ENCODE measurements around the gene PRR18.
A peak's percentile ranks its signal among the peaks of the same experiment; 100 is the strongest.
"Not testable (repeated sequence)": the region's sequence is repeated elsewhere in the genome, so short reads cannot be mapped to it uniquely, and the experiment has no call there.

The PRR18 gene, protein sequence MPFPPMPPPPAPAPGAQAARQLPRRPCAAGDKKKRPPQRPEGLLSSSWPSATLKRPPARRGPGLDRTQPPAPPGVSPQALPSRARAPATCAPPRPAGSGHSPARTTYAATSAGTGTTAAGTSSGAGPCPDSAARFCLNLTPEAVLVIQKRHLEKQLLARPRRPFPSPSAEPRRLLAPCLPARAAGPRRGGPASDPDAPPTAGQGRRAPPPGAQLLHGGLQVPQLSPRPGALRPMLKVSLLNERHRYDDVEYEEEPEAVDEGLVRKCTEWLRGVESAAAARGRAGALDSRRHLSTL

DNA sequence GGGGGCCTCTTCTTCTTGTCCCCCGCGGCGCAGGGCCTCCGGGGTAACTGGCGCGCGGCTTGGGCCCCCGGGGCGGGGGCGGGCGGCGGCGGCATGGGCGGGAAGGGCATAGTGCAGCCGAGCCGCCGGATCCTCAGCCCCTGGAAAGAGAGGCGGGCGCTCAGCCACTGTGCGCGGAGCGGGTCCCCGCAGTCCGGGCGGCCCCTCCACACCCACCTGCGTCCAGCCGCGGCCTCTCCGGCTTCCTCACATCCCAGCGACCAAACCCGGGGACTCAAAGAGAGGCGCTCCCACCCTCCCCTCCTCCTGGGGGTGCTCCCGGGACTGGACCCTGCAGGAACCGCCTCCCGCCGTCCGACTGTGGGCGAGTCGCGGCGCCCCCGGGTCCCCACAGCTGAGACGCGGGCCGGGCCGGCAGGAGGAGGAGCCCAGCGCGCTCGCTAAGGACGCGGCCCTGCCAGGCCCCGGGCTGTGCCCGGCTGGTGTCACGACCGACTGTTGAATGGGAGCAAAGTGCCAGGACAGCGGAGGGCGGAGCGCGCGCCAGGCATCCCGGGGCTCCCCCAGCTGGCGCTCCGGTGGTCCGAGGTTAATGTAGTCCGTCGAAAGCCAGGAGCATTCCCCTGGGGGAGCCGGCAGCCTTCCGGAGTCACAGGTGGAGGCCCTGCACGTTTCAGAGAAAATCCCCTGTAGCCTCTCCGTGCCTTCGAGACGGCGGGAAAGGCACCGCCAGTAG is at the start of gene PRR18:
TSS of gene PRR18 (minus strand) at position 360 of the 736 bp plus-strand sequence. CDS start at position 110, 250 bp downstream.
- DNase-seq (peak; percentile 19), ATAC-seq (peak; percentile 33)

DNA sequence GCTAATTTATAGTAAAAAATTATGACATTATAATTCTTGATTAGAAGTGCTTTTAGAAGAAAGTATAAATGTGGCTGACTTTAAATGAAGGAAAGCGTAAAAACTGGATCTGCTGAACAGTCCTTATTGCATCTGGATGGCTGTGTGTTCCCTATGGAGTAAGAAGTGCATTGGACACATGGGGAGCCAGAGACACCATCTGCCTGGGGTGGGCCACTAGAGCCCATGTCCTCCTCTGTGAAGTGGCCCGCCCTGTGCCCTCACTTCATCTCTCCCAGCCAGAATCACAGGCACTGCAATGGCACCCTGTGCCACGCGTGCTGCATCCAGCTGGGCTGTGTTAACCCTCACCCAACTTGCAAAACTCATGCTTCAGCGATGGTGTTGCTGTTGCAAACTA is 47.4 kb upstream of the PRR18 start:
- no peak for DNase-seq
- no peak for ATAC-seq

DNA sequence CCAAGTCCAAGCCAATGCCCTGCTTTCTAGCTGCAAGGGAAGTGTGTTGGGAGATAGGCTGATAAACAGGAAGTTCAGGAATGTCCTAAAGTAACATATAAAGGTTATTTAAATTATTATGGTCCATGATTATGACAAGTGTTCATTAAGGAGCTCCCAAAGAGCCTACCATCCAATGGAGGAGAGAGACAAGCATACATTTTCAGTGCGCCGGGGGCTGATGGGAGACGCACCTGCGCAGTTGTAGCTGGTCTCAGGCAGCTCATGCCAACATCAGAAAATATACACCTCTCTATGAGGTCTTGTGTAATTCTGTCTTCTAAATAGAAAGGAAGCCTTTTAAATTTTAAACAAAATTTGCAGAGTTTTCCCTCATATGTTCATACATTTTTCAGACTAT is 46.8 kb upstream of the PRR18 start:
- DNase-seq: no peak
- no peak for ATAC-seq

DNA sequence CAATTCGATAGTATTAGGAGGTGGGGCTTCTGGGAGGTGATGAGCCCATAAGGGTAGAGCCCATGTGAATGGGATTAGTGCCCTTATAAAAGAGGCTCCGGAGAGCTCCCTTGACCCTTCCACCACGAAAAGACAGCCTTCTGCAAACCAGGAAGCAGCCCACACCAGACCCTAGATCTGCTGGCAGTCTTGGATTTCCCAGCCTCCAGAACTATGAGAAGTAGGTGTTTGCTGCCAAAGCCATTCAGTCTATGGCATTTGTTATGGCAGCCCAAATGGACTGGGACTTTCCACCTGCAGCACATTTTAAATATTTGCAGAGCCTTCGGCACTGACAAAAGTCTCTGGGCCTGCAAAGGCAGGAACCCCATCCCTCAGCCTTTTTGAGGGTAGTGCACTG is 46.0 kb upstream of the PRR18 start:
- ATAC-seq: no peak
- no peak for DNase-seq

DNA sequence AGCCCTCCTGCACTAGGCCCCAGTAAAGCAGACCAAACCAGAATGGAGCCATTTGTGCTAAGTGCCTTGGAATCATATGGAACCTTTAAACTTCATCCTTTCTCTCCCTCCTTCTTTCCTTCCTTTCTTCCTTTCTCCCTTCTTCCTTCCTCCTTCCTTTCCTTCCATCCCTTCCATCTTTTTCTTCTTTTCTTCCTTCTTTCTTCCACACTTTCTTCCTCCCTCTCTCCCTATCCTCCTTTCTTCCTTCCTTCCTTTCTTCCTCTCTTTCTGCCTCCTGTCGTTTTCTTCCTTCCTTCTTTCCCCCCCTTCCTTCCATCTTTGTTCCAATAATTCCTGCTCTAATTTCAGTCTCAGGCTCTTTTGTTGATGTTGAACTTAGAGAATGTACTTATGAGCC is 45.3 kb upstream of the PRR18 start:
- ATAC-seq (no peak), DNase-seq (no peak)

DNA sequence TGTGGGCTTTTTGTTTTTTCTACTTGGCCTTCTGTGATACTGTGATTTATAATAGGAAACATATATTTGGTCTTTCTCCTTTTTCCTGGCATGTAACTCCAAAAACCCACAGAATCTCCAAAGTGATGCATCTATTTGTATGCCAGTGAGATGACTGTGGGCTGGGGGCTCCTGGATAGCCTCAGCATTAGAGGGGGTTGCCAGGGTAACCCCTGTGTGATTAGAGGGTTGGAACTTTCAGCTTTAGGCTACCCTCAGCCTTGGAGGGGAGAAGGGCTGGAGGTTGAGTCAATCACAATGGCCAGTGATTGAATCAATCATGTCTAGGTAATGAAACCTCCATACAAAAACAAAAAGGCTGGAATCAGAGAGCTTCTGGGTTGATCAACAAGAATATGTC is 44.7 kb upstream of the PRR18 start:
- ATAC-seq (no peak), DNase-seq (no peak)

DNA sequence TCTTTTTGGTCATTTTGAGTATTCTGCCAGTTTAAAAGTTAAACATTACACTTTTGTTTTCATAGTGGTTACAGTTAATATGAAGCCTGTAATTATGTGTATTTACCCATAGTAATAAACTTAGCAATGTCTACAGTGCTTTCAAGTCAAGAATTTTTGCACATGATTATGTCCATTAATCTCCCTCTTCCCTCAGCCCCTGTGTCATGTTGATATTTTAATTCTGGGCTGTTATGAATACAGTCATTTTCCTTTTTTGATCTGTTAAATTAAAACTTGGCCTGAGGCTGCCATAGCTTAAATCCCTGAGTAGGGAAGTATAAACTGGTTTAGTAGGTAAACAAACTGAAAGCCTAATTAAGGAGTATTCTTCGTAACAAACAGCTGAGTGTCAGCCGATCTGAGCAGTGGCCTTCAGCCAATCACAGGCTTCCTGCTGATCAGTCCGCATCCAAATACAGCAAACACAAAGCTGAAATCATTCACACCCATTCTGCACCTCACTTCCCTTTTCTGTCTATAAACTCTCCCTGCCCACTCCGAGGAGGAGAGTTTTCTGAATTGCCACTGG is 43.6 kb upstream of the PRR18 start:
- DNase-seq: no peak
- no peak for ATAC-seq

DNA sequence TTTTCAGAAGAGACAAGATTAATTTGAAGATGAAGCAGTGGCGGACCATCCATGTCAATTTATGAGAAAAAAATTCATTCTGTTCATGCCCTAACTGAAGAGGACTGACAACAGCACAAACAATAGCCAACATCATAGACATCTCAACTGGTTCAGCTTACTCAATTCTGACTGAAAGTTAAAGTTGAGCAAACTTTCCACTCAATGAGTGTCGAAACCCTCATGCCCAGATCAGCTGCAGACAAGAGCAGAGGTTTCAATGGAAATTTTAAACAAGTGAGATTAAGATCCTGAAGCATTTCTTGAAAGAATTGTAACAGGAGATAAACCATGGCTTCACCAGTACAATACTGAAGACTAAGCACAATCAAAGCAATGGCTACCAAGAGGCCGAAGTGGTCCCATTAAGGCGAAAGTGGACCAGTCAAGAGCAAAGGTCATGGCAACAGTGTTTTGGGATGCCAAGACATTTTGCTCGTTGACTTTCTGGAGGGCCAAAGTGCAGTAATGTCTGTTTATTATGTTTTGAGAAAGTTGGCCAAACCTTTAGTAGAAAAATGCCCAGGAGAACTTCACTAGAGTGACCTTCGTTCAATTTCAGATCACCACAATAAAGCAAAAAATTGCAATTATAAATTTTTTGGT is 40.2 kb upstream of the PRR18 start:
- ATAC-seq (peak; percentile 63), DNase-seq (no peak)

DNA sequence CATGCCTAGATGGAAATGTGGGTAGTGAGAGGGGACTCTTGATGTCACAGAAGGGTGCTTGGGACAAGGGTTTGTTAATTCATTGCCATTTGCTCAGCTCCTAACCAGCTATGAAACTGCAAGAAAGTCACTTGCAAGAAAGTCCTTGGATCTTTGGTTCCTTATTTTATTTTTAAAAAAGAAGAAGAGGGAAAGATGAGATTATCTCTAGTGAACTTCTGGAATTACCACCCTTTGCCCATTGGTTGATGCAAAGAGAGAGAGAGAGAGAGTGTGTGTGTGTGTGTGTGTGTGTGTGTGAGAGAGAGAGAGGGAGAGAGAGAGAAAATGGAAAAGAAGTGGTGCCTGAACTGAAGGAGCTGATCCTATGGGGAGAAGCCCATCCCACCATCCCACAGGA is 38.8 kb upstream of the PRR18 start:
- DNase-seq (no peak), ATAC-seq (no peak)

DNA sequence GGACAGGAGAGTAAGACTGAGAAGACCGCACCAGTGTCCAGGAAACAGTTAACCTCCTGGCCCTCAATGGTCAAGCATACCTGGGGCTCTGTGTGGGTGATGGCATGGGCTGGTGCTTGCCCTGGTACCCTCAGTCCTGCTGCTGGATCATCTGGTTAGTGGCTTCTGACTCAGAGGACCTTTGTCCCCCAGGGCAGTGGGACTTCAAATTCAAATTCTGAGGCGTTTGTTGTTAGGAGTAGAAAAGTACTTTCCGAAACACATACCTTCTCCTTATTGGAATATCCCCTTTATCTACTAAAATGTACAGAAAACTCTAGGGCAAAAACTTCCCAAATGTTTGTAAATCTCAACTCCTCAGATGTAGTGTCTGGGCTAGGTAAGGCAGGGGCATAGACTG is 38.3 kb upstream of the PRR18 start:
- no peak for ATAC-seq

DNA sequence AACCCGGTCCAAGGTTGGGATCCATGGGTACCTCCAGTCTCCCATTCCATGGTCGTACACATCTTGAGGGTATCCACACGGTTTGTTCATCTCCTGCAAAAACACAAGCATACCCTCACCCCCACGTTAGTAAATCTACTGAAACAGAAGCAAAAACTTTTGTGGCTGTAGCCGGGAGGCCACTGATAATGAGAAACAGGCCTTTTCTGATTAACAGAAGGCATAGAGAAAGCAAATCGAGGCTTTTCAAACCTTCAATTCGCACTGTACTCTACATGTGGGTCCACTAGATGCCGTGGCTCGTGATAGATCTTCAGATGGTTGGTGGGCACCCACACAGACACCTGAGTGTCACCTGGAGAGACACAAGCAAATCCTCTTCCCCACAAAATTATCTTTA is 37.5 kb upstream of the PRR18 start:
- not testable (repeated sequence) for ATAC-seq, DNase-seq

More for the DNA sequence above, 38.3 kb upstream of the PRR18 start:
- no peak for DNase-seq

DNA sequence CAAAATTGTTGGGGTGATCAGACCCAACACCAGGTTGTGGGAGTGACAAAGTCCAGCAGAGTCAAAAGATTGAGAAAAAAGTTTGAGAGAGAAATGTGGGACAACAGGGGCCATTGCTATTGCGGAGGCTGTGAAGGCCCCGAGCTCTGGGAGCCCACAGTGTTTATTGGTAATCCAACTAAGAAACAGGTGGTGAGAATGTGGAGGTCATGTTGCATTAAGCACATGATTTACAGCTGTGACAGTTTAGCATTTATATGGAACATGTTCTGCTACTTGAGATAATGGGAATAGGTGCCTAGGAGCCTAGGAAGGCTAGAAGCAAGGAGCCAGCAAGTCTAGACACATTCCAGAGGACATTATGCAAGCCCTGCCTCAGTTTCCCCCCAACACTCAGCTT is 36.7 kb upstream of the PRR18 start:
- DNase-seq, ATAC-seq: not testable (repeated sequence)

DNA sequence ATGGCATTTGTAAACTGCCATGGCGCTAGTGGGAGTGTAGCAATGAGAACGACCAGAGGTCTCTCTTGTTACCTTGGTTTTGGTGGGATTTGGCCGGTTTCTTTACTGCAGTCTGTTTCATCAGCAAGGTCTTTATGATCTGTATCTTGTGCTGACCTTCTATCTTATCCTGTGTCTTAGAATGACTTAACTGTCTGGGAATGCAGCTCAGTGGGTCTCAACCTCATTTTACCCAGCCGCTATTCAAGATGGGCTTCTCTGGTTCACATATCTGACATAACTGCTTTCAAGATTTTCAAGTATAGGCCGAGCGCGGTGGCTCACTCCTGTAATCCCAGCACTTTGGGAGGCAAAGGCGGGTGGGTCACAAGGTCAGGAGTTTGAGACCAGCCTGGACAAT is 36.0 kb upstream of the PRR18 start:
- DNase-seq (no peak), ATAC-seq (no peak)

DNA sequence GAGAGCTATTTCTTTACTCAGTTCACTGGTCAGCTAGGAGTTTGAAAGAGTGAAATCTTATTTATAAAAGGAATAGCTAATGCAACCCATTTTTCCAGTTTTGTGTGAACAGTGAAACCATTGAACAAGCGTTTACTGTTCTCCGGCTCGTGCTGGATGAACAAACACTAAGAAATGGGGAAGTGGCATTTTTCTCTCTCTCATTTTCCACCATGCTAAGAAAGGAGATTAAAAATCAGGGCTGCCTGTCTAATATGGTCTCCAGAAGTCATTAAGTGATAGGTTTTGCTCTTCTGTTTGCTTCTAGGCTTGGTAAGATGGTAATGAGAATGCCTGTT is 34.9 kb upstream of the PRR18 start:
- no peak for ATAC-seq
- DNase-seq: no peak

DNA sequence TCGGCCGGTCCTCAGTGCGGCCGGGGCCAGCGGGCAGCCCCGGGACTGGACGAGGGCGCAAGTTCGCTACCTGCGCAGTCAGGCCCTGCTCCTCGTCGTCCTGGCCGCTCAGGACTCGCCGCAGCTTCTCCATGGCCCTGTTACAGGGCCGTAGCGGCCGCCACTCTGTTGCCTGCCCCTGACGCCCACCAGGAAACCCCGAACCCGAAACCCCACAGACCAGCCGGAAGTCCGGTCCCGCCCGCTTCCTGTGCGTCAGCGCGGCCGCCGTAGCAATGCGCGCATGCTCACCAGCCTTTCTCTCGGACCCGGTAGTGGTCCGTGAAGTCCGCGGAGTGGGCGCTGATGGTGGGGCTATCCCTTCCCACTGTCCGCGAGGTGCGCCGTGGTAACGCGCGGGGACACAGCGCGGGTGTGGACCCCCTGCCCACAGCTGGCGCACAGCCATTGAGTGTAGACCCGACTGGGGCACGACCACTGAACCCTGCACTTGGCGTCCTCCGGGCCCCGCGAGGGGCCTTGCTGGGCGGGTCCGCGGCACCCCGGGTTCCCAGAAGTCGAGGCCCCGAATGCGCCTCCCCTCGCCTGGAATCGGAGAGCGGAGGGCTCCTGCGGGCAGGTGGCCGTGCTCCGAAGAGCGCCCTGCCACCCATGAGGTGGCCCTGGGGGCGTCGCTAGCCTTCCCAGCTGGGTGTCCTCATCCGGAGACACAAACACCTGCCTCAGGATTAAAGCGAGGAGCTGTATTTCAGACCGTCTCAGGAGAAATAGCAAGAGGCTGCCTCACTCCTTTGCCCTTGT is 34.4 kb upstream of the PRR18 start, which contains the start of gene SFT2D1:
TSS of gene SFT2D1 (minus strand) at position 197 of the 801 bp plus-strand sequence. CDS start at position 133, 64 bp downstream.
- DNase-seq (peak; percentile 90), ATAC-seq (peak; percentile 87)

DNA sequence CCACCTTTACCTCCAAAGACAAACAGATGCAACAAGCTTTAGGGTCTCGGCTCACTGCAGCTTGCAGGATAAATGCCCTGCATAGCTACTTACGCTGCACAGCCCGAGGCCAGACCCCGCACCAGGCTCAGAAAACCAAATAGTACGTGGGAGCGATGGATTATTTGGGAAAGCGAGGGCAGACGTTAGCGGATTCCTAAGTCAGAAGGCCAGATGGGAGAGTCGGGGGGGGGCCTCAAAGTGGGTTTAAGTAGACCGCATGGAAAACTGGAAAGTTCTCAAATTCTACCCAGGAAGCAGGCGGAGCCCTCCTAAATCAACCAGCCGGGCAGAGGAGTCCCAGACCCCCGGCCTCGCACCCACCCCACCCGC is 33.8 kb upstream of the PRR18 start:
- DNase-seq (no peak), ATAC-seq (peak; percentile 1)

DNA sequence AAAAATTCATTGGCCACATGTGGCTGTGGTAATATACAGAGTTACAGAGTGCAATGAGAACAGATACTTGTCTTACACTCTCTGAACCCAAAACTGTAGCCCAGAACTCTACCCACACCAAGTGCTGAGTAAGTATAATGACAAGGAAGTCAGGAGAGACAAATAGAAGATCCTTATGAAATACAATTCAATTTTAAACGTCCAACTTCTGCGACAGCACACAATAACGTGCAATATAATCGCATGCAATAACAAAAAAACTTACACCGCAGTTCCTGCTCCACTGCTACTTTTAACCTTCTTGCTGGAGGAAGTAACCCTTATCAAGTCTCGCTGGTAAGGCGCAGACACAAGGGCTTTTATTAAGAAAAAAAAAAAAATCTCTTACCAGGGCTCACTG is 33.3 kb upstream of the PRR18 start:
- ATAC-seq (no peak), DNase-seq (no peak)

DNA sequence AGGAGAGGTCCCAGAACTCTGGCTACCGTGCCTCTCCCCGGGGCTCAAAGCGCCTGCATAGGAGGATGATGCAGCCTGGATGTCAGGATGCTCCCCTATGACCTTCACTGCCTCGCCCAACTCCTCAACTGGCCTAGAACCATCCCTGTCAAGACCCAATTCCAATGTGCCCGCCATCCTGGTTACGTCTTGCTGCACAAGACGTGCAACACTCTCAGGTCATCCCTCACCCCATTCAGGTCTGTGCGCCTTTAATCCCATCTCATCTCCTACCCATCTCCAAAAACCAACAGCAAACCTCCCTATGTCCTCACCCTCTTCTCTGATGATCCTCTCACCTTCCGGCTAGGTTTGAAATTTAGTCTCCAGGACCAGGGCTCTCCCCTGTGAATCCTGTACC is 30.7 kb upstream of the PRR18 start:
- DNase-seq (no peak), ATAC-seq (no peak)

DNA sequence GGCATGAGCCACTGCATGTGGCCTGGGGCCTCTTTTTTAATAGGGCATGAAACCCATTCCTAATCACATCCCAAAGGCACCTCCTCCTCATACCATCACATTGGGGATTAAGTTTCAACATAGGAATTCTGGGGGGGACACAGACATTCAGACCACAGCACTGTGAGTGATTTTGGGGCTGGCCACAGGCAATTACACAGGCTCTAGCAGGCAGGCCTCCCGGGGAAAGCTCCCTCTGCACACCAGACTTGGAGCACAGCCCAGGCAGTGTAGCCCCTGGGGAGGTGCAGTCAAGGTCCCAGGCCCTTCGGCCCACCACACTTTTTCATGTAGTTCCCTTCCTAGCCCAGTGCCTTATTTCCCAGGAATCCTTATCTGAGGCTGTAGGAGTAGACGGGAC is 28.7 kb upstream of the PRR18 start:
- no peak for DNase-seq
- ATAC-seq: no peak

DNA sequence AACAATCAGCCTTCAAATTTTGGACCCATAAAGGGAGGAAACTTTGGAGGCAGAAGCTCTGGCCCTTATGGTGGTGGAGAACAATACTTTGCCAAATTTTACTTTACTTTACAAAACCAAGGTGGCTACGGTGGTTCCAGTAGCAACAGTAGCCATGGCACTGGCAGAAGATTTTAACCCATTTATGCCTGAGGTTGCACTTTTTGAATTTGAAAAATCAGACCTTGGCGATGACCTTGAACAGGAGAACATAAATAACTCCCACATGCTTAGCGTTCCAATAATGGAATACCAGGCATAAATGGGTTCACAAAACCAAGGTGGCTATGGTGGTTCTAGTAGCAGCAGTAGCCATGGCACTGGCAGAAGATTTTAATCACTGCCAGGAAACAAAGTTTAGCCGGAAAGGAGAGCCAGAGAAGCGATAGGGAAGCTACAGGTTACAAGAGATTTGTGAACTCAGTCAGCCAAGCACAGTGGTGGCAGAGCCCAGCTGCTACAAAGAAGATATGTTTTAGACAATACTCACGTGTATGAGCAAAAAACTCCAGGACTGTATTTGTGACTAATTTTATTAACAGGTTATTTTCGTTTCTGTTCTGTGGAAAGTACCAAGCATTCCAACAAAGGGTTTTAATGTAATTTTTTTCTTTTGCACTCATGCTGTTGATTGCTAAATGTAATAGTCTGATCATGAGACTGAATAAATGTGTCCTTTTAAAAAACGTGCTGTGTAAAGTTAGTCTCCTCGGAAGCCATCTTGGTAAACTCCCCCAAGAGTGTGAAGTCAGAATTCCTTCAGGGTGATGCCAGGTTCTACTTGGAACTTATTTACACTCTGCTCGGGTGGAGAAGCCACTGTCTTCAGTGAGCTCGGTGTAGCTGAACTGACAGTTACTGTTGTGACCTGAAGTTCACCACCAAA is 27.4 kb upstream of the PRR18 start:
- DNase-seq (no peak), ATAC-seq (no peak)

DNA sequence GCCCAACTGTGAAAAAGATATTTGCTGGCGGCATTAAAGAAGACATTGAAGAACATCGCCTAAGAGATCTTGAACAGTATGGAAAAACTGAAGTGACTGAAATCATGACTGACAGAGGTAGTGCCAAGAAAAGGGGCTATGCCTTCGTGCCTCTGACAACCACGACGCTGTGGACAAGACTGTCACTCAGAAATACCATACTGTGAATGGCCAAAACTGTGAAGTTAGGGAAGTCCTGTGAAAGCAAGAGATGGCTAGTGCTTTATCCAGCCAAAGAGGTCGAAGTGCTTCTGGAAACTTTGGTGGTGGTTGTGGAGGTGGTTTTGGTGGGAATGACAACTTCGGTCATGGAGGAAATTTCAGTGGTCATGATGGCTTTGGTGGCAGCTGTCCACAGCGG is 26.7 kb upstream of the PRR18 start:
- DNase-seq (no peak), ATAC-seq (no peak)

All from stimulated activated naive CD8-positive, alpha-beta T cell treated with anti-CD3 and anti-CD28 coated beads, Interleukin-15, Interleukin-2, amounts not matched to agents 100 U/mL and 50 U/mL, for 24 hours (primary cell).